Measurements from ENCODE around the gene SEC23B. TPM values are rescaled to one million over a fixed set of nuclear protein-coding genes. Genes with fewer than 3 reads are reported as not detected.
A peak's percentile ranks its signal among the peaks of the same experiment; 100 is the strongest.

SEC23B gene
- total and polyA plus RNA-seq, 2 of the 13 experiments (the other 11 are each of a cell fraction or from before 2014, with no cell fraction given), result 114 to 120 TPM

DNA sequence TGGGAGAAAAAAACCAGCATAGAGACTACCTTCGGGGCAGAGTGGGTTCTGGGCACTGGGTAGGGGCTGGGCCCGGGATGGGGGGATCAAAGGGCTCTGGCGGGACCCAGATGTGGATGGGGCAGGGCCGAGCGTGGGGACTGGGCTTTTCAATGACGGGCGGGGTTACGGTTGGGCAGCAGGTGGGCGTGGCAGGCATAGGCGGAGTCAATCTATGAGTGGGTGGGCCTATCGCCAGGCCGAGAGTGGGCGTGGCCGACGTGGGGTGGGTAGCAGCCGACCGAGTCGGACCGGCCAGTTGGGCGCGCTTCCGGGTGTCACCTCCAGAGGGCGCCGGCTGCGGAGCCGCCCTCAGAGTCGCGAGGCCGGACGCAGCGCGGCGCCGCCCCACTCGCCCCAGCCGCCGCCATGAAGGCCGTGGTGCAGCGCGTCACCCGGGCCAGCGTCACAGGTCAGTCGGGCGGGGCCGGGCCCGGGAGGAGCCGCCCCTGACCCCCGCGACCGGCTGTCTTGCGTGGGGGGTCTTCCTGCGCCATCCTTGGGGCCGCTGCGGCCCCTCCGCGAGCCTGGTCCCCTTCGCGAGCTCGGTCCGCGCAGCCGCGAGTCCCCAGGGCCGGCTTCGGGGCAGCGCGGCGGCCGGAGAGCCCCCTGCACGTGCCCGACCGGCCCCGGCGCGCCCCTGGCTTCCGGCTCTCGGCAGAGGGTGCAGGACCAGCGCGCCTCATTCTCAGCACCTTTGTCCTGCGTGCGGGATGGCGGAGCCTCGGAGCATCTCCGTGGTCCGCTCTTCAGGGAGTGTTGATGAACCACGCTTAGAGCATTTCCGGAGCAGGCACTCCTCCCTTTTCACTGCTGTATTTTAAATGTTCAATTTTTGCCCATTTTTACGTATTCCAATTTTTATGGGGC is 80.2 kb downstream of the SEC23B start, which contains the start of gene DTD1 (continued):
- no peak for TF ChIP-seq ZNF17 (CRISPR knock-in tag; IDR thresholded peaks at IDR 0.05)
- no peak for TF ChIP-seq JARID2 (CRISPR knock-in tag; IDR thresholded peaks at IDR 0.05; ENCODE audit: insufficient replicate concordance)
- TF ChIP-seq, protein P1, sequence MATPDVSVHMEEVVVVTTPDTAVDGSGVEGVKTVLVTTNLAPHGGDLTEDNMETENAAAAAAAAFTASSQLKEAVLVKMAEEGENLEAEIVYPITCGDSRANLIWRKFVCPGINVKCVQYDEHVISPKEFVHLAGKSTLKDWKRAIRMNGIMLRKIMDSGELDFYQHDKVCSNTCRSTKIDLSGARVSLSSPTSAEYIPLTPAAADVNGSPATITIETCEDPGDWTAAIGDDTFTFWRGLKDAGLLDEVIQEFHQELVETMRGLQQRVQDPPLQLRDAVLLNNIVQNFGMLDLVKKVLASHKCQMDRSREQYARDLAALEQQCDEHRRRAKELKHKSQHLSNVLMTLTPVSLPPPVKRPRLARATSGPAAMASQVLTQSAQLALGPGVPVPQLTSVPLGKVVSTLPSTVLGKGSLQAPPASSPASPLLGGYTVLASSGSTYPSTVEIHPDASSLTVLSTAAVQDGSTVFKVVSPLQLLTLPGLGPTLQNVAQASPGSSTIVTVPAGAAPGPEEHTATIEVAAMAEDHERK (CRISPR knock-in tag; IDR thresholded peaks at IDR 0.05; ENCODE audit: low read depth), result no peak; the same call in 1 of the 2 replicates
- TF ChIP-seq, protein P2, sequence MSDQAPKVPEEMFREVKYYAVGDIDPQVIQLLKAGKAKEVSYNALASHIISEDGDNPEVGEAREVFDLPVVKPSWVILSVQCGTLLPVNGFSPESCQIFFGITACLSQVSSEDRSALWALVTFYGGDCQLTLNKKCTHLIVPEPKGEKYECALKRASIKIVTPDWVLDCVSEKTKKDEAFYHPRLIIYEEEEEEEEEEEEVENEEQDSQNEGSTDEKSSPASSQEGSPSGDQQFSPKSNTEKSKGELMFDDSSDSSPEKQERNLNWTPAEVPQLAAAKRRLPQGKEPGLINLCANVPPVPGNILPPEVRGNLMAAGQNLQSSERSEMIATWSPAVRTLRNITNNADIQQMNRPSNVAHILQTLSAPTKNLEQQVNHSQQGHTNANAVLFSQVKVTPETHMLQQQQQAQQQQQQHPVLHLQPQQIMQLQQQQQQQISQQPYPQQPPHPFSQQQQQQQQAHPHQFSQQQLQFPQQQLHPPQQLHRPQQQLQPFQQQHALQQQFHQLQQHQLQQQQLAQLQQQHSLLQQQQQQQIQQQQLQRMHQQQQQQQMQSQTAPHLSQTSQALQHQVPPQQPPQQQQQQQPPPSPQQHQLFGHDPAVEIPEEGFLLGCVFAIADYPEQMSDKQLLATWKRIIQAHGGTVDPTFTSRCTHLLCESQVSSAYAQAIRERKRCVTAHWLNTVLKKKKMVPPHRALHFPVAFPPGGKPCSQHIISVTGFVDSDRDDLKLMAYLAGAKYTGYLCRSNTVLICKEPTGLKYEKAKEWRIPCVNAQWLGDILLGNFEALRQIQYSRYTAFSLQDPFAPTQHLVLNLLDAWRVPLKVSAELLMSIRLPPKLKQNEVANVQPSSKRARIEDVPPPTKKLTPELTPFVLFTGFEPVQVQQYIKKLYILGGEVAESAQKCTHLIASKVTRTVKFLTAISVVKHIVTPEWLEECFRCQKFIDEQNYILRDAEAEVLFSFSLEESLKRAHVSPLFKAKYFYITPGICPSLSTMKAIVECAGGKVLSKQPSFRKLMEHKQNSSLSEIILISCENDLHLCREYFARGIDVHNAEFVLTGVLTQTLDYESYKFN (CRISPR knock-in tag; conservative IDR thresholded peaks at IDR 0.05), result no peak
- no peak; the same call in 1 of the 2 replicates for TF ChIP-seq NKX3-1 (CRISPR knock-in tag; IDR thresholded peaks at IDR 0.05)
- TF ChIP-seq ZNF317 (CRISPR knock-in tag; IDR thresholded peaks at IDR 0.05), result no peak
- no peak for TF ChIP-seq ZNF7 (CRISPR knock-in tag; IDR thresholded peaks at IDR 0.05)
- TF ChIP-seq, protein P3, sequence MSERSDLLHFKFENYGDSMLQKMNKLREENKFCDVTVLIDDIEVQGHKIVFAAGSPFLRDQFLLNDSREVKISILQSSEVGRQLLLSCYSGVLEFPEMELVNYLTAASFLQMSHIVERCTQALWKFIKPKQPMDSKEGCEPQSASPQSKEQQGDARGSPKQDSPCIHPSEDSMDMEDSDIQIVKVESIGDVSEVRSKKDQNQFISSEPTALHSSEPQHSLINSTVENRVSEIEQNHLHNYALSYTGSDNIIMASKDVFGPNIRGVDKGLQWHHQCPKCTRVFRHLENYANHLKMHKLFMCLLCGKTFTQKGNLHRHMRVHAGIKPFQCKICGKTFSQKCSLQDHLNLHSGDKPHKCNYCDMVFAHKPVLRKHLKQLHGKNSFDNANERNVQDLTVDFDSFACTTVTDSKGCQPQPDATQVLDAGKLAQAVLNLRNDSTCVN (CRISPR knock-in tag; IDR thresholded peaks at IDR 0.05; ENCODE audit: borderline replicate concordance), result no peak; the same call in 1 of the 2 replicates
- peak; percentile 86; the same call in 1 of the 2 replicates for TF ChIP-seq ZNF773 (CRISPR knock-in tag; IDR thresholded peaks at IDR 0.05; ENCODE audit: borderline replicate concordance)
- peak; percentile 74; the same call in 1 of the 2 replicates for TF ChIP-seq ZNF136 (CRISPR knock-in tag; IDR thresholded peaks at IDR 0.05; ENCODE audit: low read depth)
- TF ChIP-seq ZMAT3 (CRISPR knock-in tag; conservative IDR thresholded peaks at IDR 0.05), result 0 out of 2 replicates have a peak, but pooled peaks have one; percentile 27
- TF ChIP-seq TSC22D2 (CRISPR knock-in tag; IDR thresholded peaks at IDR 0.05; ENCODE audit: borderline replicate concordance), result no peak
- peak; percentile 91 for TF ChIP-seq XRCC5 (optimal IDR thresholded peaks at IDR 0.05; ENCODE audit: low read length)
- no peak for TF ChIP-seq NCOA1 (CRISPR knock-in tag; IDR thresholded peaks at IDR 0.05)
- TF ChIP-seq ZNF761 (CRISPR knock-in tag; conservative IDR thresholded peaks at IDR 0.05), result peak; percentile 39; the same call in 1 of the 2 replicates
- peak; percentile 31; the same call in 1 of the 2 replicates for TF ChIP-seq ZNF124 (CRISPR knock-in tag; IDR thresholded peaks at IDR 0.05)
- TF ChIP-seq ZNF121 (CRISPR knock-in tag; IDR thresholded peaks at IDR 0.05), result 0 out of 2 replicates have a peak, but pooled peaks have one; percentile 25
- TF ChIP-seq ZNF570 (CRISPR knock-in tag; IDR thresholded peaks at IDR 0.05; ENCODE audit: borderline replicate concordance), result no peak
- TF ChIP-seq HMG20A (CRISPR knock-in tag; IDR thresholded peaks at IDR 0.05; ENCODE audit: borderline replicate concordance), result no peak
- TF ChIP-seq ZBTB7B (CRISPR knock-in tag; IDR thresholded peaks at IDR 0.05), result 0 out of 2 replicates have a peak, but pooled peaks have one; percentile 54
